HG03103 (cell line): Measurements from ENCODE around the gene ENKUR.
A peak's percentile ranks its signal among the peaks of the same experiment; 100 is the strongest.

ENCODE experiments used
- ATAC-seq: cut with Tn5 transposase; IDR thresholded peaks from one replicate; pipeline ENCODE4 v1.9.1; 2021; ENCODE audit warnings: low read depth; ENCODE audit not compliant: unreplicated experiment

Gene ENKUR

DNA sequence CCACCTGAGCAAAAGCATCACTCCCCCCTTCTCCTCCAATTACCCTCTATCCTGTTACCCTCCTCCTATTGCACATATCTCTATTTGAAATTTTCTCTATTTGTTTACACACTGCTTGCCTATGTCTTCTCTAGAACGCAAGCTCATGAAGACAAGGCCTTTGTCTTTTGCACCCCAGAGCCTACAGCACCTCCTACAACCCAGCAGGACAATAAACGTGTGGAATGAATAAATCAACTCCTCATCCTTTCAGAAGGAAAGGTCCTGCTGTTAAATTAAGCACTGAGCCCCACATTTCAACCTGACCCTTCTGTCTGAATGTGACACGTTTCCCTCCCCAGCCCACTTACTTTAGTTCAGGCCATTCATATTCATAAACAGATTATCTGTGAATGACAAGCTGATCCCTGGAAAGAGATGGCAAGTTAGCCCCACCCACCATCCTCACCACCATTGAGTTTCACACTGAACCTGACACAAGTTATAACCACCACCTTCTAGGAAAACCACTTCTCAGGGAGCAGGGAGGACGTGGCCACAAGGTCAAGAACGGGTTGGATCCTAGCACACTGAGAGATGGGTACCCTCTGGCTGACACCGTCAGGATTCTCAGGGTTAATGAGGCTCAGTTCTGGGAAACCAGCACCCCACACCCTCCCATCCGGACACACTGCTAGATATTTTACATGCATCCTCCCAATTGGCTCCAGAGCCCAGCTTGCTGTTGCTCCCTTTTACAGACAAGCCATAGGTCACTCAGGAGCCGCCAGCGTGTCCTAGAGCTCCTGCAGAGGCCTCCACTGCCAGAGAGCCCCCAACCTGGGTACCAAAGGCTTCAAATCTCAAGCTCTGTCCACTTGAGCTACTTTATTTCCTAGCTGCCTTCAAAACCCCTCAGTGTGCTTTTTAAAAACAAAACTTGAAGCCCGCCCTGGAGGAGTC, 64.5 kb downstream of the ENKUR start:
- ATAC-seq: no peak

GRCh38 chr10:24950439-24950838, 65.5 kb downstream of the ENKUR start:
- ATAC-seq: no peak

GRCh38 chr10:24949616-24950015, 66.3 kb downstream of the ENKUR start:
- no peak for ATAC-seq

DNA sequence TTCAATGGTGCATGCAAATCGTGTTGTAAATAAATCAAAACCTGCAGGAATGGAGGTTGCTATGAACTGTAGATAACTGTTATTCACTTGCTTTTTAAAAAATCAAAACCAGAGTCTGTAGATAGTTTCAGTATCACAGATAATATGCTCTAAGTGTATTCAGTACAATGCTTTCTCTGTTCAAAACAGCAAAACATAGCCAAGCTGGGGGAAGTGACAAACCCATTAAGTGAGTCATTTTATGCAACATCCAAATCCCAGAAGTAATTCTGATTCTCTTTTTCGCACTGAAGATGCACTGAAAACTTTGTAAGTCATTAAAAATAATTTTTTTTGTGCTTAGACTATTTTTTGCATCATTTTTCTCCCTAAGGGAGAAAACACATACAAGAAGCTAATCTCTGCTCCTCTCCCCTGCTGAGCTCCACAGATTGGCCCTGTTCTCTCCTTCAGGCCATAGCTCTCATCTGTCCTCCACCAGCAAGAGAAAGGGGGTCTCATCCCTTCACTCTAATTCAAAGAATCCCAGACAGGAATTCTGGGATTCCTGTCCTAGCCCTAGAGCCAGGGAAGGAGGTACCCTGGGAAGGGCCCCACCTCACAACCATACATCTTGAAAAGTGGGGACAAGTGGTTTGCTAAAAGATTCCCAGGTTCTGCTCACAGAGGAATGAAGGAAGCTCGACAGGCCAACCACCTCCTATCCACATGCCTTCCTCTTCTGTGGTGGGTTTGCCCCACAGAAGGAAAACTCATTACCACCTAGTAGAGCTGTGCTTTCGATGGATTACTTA, 68.5 kb downstream of the ENKUR start:
- ATAC-seq: peak; percentile 61

DNA sequence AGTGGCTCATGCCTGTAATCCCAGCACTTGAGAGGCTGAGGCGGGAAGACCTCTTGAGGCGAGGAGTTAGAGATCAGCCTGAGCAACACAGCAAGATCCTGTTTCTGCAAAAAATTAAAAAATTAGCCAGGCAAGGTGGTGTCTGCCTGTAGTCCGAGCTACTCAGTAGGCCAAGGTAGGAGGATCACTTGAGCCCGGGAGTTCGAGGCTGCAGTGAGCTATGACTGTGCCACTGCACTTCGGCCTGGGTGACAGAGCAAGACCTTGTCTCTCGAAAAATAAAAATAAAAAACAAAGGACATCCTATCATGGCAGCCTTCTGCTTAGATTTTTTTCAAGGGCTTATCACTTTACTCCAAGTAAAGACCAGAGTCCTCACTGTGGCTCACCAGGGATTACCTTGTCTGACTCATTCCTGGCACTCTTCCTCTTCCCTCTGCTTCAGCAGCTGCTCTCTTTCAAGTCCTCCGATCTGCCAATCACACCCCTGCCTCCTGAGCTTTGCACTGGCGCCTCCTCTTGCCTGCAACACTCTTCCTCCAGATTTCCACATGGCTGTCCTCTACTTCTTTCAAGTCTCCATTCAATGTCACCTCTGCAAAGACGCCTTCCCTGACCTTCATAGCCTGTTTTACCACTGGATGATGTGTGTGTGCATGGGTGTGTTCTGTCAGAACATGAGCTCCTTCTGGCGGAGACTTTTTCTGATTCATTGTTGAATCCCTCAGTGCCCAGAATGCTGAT, 71.3 kb downstream of the ENKUR start:
- ATAC-seq: no peak

GRCh38 chr10:24938525-24938924, 77.4 kb downstream of the ENKUR start:
- ATAC-seq: no peak

DNA sequence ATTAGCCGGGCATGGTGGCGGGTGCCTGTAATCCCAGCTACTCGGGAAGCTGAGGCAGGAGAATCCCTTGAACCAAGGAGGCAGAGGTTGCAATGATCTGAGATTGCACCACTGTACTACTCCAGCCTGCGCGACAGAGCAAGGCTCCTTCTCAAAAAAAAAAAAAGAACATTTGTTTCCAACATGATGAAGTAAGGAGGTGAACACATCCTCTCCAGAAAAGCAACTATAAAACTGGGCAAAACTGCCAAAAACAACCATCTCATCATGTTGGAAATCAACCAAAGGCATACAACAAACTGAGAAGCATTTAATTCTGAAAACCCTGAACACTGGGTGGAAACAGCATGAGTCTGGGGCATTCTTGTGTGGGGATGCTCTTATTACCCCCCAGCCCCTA, 77.9 kb downstream of the ENKUR start:
- no peak for ATAC-seq

GRCh38 chr10:24935504-24936292, 80.3 kb downstream of the ENKUR start:
- no peak for ATAC-seq
